SK-N-SH treated with all-trans-retinoic acid at 6 μM for 48 hours (cell line): ENCODE data around the gene SSUH2.

Experiments used
- ARNTL ChIP-seq: fragments of 450-650 bp; formaldehyde crosslinking; IDR thresholded peaks from 2 replicates; pipeline ENCODE4 v1.5.0; 2020; ENCODE audit warnings: low read depth, mild to moderate bottlenecking, moderate library complexity, borderline replicate concordance
- CSDC2 ChIP-seq: fragments of 250-450 bp; sonication (Bioruptor Pico); IDR thresholded peaks from 2 replicates; pipeline ENCODE4 v1.5.0; 2020; ENCODE audit warnings: mild to moderate bottlenecking, moderate library complexity
- GLIS3 ChIP-seq: fragments of 250-450 bp; sonication (Bioruptor Pico); IDR thresholded peaks from 2 replicates; pipeline ENCODE4 v1.5.0; 2020; ENCODE audit warnings: mild to moderate bottlenecking, moderate library complexity
- RARB ChIP-seq: fragments of 250-450 bp; sonication (Bioruptor Pico); IDR thresholded peaks from 2 replicates; pipeline ENCODE4 v1.8.0; 2021; ENCODE audit warnings: mild to moderate bottlenecking, moderate library complexity
- SNAI2 ChIP-seq: fragments of 250-450 bp; sonication (Bioruptor Pico); IDR thresholded peaks from 2 replicates; pipeline ENCODE4 v1.5.0; 2020; ENCODE audit warnings: mild to moderate bottlenecking, moderate library complexity
- TOX ChIP-seq: fragments of 250-450 bp; sonication (Bioruptor Pico); IDR thresholded peaks from 2 replicates; pipeline ENCODE4 v1.8.0; 2021; ENCODE audit warnings: mild to moderate bottlenecking, moderate library complexity, borderline replicate concordance
- ZC3H10 ChIP-seq: fragments of 250-450 bp; sonication (Bioruptor Pico); IDR thresholded peaks from 2 replicates; pipeline ENCODE4 v1.5.1; 2021; ENCODE audit warnings: mild to moderate bottlenecking, moderate library complexity
- ZFP30 ChIP-seq: fragments of 450-650 bp; formaldehyde crosslinking; IDR thresholded peaks from 2 replicates; pipeline ENCODE4 v1.5.0; 2022; ENCODE audit warnings: mild to moderate bottlenecking, moderate library complexity
- ZNF565 ChIP-seq: fragments of 450-650 bp; formaldehyde crosslinking; conservative IDR thresholded peaks from 2 replicates; pipeline ENCODE4 v1.5.0; 2020; ENCODE audit warnings: low read depth, mild to moderate bottlenecking, moderate library complexity
- ZNF8 ChIP-seq: fragments of 450-650 bp; formaldehyde crosslinking; IDR thresholded peaks from 2 replicates; pipeline ENCODE4 v1.5.0; 2020; ENCODE audit warnings: mild to moderate bottlenecking, moderate library complexity

DNA sequence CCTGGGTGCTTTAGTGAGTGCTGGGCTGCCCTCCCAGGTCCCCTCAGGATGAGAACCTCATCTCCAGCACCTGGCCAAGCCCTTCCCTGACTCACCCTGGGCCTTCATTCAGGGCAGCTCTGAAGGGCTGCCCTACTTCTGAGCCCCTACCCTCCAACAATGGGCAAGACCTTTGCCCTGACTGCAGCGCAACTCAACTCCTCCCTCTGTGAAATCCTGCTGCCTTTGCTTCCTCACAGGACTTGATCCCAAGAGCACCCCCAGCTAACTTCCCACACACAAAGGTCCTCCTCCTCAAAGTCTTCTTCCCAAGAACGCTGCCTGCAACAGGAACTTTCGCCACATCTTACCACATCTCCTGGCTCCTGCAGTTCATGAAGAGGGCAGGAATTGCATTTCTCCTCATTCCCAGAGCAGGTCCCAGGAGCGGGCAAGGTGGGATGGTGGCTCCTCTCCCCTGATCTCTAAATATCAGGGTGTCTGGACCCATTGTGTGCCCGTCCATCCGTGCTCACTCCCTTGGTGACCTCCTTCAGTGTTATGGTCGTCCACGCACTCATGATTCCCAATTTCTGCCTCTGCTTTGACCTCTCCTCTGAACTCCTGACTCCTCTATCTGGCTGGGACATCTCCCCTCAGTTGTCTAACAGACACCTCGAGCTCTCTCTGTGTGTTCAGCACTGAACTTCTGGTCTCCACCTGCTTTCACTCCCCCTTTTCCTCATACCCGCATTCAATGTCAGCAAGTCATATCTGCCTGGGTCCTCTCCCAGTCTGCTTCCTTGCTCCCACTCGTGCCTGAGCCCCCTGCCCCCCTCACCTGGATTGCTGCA lies 4.5 kb upstream of the SSUH2 start:
- no peak for TF ChIP-seq RARB (CRISPR knock-in tag)
- no peak for TF ChIP-seq ZFP30
- TF ChIP-seq SNAI2 (CRISPR knock-in tag): no peak
- TF ChIP-seq ZC3H10: no peak
- TF ChIP-seq CSDC2 (CRISPR knock-in tag): no peak
- TF ChIP-seq ZNF8 (CRISPR knock-in tag): no peak
- TF ChIP-seq ARNTL (CRISPR knock-in tag): no peak
- no peak for TF ChIP-seq GLIS3 (CRISPR knock-in tag)
- no peak for TF ChIP-seq ZNF565 (CRISPR knock-in tag)
- no peak for TF ChIP-seq TOX (CRISPR knock-in tag)
